Activated CD4-positive, CD25-positive, alpha-beta regulatory T cell treated with anti-CD3 and anti-CD28 coated beads, Interleukin-2, amount 50 U/mL, for 16 hours (primary cell): ENCODE measurements around the gene DCTN1.

Source experiments
- DNase-seq: peaks from one replicate; pipeline ENCODE4 v3.0.0-alpha.2; 2020; ENCODE audit warnings: low read depth, low spot score

DCTN1 gene

DNA sequence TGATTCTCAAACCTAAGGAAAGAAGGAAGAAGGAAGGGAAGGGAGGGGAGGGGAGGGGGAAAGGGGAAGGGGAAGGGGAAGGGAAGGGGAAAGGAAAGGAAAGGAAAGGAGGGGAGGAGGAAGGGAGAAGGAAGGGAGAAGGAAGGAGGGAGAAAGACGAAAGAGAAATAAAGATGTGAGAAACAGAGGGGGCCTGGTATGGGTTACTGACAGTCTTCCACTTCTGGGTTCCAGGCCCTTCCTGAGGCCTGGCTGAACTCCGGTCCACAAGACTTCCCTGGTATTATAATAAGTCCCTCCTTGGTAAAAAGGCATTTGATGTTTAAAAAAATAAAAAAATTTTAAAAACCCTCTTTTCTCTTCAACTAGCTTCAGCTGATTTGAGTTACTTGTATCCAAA, 54.3 kb downstream of the DCTN1 start:
- DNase-seq, result no peak

DNA sequence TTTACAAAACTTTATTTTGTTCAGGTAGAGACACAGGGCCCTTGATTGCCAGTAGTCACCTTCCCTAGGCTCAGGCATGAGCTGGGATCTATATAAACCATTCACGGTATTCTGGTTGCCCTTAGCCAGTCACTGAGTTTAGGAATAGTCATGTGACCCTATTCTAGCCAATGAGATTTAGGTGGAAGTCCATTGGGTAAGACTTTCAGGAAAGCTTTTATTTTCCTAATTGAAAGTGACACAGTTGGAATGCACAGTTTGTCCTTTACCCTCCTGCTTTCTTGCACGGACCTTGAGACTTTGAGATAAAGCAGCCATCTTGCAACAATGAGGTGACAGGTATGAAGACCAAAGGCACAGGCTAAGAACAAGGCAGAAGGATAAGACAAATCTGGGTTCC, 58.4 kb downstream of the DCTN1 start:
- no peak for DNase-seq

DNA sequence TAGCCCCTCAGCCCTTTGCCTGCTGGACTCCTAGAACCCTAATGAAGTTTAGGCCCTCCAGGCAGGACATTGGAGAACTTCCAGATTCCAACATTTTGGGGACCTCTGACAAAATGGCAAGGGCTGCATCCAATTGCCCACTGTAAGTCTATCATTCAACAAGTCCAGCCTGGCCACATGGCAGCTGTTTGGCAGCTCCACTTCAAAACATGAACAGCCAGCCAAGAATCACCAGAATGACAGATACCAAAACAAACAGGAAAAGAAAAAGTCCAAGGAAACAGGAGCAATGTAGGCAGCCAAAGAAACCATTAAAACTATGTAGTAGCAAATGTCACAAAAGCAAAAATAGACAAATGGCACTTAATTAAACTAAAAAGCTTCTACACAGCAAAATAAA, 62.4 kb downstream of the DCTN1 start:
- DNase-seq, result no peak

DNA sequence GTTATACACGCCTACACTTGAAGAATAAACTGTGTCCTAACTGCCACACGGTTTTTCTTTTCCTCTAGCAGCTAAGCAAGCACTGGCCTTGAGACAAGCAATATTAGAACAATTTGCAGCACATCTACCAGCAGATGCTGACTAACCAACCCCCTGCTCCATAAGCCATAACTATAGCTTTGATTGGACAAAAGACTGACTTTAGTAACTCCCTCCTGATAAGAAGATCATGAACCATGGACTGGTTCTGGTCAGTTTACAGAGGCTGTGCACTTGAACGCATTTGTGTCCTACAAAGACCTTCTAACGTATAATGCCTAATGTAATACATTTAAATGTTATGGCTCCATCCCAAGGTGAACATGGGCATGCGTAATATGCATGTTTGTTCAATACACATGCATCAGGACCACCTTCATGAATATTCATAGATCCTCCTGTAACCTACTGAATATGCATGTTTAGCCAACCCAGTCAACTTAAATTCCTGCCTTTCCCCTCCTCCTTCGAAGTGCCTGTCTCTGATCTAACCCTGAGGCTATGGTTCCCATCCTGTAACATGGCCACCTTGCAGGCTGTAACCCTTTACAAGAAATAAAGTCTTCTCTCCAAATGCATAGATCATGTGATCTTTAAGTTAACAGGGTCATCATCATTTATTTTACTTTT, 63.4 kb downstream of the DCTN1 start:
- no peak for DNase-seq

DNA sequence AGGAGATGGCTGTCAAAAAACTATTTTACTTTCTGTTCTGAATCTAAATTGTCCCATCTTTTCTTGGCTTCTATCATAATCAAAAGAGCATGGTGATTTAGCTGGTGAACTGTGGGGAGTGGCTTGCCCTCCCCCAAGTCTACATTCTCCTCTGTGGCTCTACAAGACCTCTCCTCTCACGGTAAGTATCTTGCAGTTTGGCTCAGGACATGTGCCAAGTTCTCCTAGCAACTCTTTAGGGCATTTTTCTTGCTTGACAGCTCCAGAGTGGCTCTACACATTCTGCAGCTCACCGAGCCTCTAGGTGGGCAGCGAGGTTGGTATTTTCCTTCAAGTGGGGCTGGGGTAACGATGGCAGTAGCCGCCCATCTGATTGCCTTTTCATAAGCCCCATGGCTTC, 66.0 kb downstream of the DCTN1 start:
- no peak for DNase-seq

DNA sequence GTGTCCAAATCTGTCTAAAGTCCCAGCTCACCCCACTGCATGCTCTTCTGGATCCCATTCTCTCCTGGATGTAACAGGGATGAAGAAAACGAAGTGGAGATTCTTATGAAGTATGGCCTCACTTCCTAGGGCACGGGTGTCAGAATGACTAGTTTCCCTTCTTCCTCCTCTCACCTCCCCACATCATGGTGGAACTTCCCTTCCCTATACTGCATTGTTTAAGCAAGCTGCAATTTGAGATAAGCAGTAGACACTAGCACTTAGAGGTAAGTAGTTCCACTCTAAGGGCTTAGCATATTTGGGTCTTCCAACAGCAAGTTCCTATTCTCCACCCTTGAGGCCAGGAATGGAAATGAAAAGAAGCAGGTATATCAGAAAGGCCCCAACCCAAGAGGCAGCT, 66.6 kb downstream of the DCTN1 start:
- DNase-seq, result no peak

DNA sequence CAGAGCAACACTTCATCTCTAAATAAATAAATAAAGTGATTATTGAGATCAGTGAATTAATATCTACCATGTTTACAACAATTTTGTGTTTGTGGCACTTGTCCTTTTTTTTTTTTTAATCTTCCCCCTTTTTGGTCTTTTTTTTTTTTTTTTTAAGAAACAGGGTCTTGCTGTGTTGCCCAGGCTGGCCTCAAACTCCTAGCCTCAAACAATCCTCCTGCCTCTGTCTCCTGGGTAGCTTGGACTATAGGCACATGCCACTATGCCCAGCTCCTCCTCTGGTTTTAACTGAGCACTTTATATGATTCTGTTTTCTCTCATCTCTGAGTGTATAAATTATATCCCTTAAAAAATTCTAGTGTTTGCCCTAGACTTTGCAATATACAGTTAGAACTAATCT, 67.2 kb downstream of the DCTN1 start:
- DNase-seq, result no peak
